DMS 273 (cell line): ENCODE results near the gene HYAL3.
"Not testable (repeated sequence)": the region's sequence is repeated elsewhere in the genome, so short reads cannot be mapped to it uniquely, and the experiment has no call there.

Experiments
- DNase-seq: peaks from one replicate; lab custom pipeline; 2025; ENCODE audit not compliant: unreplicated experiment; lab: John Stamatoyannopoulos, UW

HYAL3 gene

DNA sequence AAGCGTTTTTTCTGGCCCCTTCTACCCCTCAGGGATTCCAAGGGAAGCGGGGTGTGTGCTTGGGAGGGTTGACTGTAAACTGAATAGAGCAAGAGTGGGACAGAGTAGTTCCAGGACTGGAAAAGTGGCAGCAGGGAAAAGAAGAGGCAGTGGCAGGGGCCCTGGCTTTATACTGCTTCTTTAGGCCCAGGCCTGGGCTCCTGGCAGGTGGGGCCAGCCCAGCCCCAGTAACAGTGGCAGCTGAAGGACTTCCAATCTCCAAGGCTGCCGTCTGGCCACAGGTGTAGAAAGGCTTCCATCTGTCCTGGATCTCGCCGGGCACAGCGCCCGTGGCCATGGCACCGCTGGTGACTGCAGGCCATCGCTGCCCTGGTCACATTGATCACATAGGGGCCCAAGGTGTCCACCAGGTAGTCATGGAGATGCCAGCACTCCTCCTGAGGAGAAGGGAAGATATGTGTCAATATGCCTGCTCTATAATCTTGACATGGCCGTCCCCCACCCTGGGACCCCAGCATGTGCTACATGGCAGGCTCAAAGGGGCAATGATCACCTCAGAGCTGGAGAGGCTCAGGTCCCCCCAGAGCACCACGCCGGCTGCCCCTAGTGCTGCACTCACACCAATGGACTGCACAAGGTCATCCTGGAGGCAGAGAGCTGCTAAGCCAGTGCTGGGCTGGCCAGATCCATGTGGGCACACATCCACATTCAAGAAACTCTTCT lies 6.0 kb downstream of the HYAL3 start:
- peak; percentile 64 for DNase-seq

DNA sequence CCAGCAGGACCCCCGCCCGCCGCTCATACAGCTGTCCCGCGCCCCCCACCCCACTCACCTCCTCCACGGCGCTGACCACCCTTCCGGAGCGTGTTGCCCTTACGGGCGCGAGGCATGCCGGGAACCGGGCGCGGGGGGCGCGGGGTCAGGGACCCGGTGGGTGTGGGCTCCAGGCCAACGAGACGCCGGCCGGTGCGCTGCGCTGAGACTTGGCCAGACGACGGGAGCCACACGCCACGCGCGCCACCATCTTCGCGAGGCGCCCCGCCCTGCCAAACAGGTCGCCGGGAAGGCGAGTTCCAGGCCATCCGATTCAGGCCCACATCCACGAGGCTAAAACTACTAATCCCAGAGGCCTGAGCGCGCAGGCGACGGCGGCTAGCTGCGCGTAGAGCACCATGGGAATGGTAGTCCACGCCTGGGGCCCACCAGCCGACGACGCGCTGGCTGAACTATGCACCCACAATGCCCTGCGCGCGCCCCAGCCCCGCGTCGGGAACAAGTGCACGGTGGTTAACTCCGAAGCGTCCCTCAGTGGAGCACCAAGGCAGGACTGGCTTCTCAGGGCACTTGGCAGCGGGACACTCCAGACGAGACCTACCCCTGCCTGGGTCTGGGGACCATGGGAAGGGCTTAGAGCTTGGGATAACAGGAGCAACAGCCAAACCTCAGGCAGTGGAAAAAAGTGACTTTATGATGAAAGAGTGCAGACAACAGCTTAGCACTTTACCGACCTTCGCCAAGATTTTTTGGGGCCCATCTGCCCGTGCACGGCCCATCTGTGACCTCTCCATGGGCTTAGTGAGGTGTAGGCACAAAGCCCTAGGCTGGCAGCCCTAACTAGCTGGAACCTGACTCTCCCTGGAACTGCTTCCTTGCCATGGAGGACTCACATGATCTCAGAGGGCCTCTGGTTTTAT lies 6.8 kb downstream of the HYAL3 start, which contains the start of gene IFRD2:
Gene IFRD2 (minus strand): TSS at position 271 of the 920 bp plus-strand sequence. CDS start 155 bp downstream, at position 116.
- peak; percentile 98 for DNase-seq

DNA sequence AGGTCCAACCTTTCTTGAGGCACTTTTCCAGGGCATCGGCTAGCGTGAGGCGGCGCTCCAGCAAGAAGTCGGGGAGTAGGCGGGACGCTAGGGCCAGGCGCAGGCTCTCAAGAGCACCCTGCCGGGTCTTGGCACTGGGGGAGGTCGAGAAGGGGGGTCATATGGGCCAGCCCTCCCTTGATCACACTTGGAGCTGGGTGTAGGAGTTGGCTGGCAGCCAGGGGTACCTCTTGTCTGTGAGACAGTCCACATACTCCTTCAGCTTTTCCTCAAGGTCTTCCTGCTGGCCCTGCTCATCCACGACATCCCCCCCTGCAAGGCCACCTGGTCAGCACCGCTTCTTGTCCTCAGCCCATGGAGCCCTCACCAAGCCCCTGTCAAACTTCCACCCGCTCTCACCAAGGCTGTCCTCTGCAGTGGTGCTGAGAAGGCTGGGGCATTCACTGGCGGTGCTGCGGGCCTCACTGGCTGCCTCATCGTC lies 9.0 kb downstream of the HYAL3 start:
- DNase-seq: no peak

DNA sequence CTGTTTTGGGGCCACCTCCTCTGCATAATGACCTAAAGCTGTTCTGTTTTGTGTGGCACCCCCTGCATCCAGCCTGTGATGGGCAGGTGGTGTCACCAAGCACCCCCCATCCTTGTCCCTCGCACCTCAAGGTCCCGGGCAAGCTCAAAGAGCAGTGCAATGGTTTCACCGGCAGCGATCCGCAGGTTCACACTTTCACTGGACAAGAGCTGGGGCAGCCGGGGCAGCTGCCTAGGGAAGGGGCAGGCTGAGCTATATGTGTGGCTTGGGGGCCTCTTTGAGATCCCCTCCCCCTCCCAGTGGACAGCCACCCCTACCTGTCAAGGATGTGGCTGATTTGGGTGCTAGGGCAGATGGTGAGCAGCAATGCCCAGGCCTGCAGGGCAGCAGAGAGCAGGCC lies 10.1 kb downstream of the HYAL3 start:
- DNase-seq: no peak

DNA sequence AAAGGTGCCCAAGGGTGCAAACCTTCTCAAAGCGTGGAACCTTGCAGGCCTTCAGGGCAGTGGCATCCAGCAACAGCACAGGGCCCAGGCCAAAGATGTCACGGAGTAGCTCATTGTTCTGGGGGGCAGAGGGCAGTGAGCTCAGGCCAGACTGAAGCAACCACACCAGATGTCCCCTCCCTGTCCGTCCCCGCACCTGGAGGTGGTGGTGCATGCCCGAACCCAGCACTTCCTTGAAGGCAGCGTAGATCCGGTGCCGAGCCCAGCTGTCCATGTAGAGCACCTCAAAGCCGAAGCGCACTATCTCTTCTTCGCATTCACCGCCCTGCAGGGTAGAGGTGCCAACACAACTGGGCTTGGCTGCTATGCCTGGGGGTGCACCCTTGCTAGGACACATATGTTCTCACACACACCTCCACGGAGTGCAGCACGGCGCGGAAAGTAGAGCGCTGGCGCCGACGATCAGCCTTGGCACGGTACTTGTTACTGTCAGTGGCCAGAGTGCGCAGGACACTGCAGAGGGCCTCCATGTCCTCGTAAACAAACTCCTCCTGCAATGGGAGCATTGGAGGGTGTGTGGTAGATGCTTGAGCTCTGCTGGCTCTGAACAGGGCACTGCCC lies 10.7 kb downstream of the HYAL3 start:
- DNase-seq: no peak

DNA sequence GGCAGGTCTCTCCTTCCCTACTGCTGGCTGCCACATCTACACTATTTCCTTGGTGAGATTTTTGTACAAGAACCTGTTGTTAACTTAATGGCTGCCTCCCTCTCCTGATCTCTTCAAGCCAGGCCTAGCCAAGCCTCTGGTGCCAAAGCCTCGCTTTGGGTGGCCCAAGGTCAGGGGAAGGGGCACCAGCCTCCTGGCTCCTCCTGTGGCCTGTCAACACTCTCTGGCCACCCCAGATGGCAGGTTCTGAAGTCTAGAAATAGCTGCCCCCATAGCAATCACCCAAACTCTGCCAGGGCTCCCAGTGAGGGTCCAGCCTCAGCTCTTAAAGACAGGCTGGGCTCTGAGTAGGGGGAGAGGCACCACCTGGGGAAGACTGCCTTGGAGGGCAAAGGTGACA lies 11.9 kb downstream of the HYAL3 start:
- DNase-seq: no peak

DNA sequence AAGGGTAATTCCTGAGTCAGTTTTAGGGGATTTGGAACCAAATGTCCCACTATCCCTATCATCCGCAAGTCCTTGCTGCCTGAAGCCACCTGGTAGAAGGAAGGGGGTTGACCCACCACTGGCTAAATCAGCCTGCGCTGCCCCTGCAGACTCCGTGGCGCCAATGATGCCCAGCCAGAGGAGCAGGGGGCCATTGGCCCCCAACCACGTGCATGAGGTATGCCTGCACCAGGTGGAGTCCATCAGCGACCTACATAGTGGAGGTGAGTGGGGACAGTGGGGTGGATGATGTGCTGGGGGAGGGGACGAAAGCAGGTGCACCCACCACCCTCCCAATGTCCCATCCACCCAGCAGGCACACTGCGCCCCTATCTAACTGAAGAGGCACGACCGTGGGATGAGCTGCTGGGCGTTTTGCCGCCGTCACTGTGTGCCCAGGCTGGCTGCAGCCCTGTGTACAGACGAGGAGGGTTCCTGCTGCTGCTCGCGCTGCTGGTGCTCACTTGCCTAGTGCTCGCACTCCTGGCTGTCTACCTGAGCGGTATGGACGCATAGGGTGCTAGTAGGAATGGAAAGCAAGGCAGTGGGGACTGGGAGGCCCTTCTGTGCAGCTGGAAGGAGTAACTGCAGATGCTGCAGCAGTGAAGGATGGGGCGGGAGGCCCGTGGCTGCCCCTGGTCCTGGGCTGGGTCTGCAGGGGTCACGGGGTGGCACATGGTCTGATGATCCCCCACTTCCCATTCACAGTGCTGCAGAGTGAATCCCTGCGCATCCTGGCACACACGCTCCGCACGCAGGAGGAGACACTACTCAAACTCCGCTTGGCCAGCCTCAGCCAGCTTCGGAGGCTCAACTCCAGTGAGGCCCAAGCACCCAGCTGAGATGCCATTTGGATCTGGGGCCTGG lies 12.6 kb downstream of the HYAL3 start:
- no peak for DNase-seq

DNA sequence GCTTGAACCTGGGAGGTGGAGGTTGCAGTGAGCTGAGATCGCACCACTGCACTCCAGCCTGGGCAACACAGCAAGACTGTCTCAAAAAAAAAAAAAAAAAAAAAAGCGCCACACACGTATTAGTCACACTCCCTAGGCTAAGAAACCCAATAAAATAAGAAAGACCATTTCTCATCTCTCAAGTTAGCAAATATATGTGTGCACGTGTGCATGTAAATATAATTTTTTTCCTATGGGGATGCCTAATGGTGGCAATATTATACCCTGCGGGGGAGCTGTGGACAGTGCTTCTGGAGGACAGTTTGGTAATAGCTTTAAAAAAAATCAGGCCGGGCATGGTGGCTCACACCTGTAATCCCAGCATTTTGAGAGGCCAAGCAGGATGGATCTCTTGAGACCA lies 15.1 kb downstream of the HYAL3 start:
- DNase-seq: not testable (repeated sequence)

DNA sequence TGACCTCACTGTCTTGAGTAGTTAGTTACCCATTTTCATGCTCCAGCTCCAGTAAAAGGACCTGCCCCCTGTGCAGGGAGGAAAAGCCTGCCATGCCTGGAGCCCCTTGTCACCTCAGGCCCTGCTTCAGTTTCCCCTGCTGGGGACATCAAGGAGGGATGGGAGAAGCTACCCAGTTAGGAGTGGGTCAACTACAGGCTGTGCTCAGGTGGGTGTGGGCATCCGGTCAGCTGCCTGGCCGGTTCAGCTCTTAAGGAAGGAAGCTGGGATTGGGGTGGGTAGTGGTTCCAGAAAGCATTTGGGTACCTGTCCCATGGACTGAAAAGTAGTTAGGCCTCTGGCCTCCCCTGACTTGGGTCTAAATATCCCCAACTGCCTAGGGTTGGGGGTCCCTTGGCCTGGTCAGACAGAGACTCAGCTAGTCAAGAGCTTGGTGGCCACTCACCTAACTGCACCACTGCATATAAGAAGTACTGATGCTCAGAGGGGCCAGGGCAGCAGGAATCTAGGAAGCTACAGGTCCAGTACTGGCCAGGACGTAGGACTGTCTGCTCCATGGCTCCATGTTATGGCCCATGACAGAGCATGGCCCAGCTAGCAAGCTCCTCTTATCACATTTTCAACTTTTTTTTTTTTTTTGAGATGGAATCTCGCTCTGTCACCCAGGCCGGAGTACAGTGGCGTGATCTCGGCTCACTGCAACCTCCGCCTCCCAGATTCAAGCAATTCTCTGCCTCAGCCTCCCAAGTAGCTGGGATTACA lies 19.8 kb downstream of the HYAL3 start:
- no peak for DNase-seq

DNA sequence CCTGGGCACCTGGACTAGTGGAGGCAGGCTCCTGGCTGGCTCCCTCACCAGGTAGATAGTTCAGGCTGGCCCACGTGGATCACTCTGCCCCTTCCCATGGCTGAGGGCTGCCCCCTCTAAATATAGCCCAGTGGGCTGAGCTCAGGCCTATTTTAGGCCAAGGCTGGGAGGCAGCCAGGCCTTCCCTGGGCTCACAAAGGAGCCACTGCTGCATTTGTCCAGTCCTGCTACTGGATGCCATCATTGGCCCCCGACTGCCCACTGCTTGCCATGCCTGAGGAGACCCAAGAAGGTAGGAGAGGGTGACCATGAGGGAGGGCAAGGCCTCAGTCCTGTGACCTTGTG lies 20.4 kb downstream of the HYAL3 start, which contains the start of gene LSMEM2:
Gene LSMEM2 (plus strand): TSS at position 208 of the 345 bp plus-strand sequence. CDS start 27 bp downstream, at position 235.
- DNase-seq: no peak

DNA sequence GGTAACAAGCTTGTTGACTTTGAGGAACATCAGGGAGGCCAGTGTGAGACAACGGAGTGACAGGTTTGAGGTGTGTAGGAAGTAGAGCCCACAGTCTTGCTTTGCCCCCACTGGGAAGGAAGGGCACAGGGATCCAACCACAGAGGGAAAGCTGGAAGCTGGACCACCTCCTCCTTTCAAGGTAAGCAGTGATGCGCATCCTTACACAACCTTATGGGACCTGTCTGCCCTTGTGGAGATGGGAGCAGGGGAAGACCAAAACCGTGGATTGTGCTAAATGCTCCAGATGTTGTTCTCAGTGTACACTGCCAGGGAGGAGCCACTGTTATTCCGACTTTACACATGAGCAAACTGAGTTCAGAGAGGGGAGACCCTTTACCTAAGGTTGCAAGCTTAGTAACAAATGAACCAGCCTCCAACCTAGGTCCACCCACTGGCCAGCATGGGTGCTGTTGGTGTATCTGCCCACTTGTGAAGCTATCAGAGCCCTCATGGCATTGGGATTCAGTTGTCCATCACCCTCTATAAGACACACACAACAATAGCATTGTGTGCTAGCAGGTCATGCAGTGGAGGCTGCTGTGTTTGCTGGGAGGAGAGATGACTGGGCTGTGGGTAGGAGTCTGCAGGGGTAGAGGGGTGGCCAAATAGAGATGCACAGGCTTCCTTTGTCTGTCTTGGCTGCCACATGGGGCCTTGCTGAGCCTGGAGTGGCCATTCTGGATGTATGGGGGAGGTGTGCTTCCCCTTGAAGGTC lies 20.9 kb downstream of the HYAL3 start:
- DNase-seq: no peak

DNA sequence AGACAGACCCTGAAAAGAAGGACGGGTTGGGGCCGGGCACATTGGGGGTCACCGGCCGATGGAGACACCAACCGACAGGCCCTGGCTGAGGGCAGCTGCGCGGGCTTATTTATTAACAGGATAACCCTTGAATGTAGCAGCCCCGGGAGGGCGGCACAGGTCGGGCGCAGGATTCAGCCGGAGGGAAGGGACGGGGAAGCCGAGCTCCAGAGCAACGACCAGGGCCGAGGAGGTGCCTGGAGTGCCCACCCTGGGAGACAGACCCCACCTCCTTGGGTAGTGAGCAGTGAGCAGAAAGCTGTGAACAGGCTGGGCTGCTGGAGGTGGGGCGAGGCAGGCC lies 22.5 kb downstream of the HYAL3 start:
- no peak for DNase-seq

DNA sequence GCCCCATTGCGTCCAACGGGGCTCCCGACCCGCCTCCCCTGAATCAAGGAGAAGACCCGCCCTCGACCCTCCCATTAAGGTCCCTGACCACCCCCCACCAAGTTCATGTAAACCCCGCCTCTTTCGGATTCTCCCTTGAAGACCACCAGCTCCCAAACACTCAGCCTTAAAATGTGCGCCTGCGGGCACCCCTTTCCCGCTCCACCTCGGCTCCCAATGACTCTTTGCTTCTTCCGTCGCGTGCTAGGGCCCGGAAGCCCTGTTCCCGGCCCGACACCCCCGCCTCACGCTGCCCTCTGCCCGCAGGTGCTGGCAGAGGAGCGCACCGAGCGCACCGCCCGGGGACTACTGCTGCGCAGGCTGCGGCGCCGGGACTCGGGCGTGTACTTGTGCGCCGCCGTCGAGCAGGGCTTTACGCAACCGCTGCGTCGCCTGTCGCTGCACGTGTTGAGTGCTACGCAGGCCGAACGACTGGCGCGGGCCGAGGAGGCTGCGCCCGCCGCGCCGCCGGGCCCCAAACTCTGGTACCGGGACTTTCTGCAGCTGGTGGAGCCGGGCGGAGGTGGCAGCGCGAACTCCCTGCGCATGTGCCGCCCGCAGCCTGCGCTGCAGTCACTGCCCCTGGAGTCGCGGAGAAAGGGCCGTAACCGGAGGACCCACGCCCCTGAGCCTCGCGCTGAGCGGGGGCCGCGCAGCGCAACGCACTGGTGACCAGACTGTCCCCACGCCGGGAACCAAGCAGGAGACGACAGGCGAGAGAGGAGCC lies 23.0 kb downstream of the HYAL3 start:
- no peak for DNase-seq

DNA sequence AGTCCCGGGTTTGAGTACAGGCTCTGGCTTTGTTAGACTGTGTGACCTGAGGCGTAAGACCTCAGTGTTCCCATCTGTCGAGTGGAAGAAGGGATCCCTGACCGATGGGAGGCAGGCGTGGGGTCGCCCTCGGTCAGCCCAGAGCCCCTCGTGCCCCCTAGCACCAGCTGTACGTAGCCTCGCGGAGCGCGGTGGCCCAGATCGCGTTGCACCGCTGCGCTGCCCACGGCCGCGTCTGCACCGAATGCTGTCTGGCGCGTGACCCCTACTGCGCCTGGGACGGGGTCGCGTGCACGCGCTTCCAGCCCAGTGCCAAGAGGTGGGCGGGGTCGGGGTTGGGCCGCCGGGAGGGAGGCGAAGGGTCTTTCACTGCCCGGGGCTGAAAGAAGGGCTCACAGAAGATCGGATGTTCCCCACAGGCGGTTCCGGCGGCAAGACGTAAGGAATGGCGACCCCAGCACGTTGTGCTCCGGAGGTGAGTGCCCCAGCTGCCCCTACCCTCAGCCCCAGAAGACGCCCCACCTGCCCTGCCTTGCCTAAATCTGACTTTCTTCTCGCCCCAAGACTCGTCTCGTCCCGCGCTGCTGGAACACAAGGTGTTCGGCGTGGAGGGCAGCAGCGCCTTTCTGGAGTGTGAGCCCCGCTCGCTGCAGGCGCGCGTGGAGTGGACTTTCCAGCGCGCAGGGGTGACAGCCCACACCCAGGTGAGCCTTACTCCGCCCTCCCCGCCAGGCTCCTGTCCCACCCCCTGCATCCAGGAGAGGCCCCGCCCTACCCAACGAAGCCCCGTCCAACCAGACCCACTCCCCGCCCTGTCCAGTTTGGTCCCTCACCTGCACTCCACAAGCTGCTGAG lies 23.8 kb downstream of the HYAL3 start:
- DNase-seq: no peak

DNA sequence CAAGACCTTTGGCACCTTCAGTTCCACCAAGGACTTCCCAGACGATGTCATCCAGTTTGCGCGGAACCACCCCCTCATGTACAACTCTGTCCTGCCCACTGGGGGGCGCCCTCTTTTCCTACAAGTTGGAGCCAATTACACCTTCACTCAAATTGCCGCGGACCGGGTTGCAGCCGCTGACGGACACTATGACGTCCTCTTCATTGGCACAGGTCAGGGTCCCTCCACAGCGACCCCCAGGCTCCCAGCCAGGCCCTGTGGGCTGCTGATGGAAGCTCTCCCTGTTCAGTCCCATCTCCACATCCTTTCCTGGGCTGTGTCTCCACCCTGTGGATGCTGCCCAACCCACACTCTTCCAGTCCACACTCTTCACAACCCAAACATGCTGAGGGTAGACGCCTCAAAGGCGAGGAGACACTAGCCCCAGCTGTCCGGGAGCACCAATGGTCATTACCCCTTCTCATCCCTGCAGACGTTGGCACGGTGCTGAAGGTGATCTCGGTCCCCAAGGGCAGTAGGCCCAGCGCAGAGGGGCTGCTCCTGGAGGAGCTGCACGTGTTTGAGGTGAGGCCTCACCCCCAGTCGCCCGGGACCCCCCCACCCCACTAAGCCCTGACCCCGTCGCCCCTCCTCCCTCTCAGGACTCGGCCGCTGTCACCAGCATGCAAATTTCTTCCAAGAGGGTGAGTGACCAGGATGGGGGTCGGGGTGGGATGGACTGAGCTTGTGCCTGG lies 24.7 kb downstream of the HYAL3 start:
- DNase-seq: peak; percentile 73

DNA sequence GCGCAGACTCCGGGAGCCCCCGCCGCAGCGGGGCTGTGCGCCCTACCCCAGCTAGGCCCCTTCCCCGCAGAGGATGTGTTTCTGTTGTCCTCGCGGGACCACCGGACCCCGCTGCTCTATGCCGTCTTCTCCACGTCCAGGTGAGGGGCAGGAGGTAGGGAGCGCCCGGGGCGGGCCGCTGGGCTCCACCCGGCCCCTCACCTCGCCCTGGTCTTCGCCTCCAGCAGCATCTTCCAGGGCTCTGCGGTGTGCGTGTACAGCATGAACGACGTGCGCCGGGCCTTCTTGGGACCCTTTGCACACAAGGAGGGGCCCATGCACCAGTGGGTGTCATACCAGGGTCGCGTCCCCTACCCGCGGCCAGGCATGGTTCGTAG lies 25.5 kb downstream of the HYAL3 start:
- DNase-seq: no peak
